Forelimb muscle (tissue), 1 donor: ENCODE measurements around the gene NRIP1. TPM values are rescaled to one million over a fixed set of nuclear protein-coding genes. Genes with fewer than 3 reads are reported as not detected.

Experiments used
- DNase-seq: peaks from one replicate; pipeline ENCODE4 v3.0.0-alpha.2; 2013; ENCODE audit warnings: low read depth
- polyA plus RNA-seq: library from polyadenylated mRNA; unstranded; fragments of 120-200 nt; gene quantifications from one replicate; pipeline ENCODE4 v1.2.1, GENCODE V29; 2013; ENCODE audit not compliant: insufficient read length

The NRIP1 gene
- polyA plus RNA-seq, 1 donor: 47.8 TPM

DNA sequence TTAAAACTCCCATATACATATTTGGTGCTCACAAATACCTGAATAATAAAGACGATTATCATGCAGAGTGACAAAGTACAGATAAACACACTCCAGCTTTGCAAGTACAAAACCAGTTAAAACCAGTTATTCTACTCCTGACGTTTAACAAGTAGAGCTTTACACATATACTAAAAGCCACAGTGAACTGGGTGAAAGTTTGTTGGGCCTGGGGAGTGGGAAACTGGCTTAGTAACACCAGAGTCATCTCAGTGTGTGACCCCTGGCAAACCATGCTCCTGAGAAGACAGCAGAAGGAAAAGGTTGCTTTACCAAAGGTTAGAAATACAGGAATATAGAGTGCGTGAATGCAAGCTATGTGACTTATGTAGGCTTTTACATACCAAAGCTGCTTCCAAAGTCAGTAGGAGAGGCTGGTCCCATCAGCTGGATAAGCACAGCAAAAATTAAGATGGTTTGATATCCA is 148.1 kb downstream of the NRIP1 start:
- no peak for DNase-seq

DNA sequence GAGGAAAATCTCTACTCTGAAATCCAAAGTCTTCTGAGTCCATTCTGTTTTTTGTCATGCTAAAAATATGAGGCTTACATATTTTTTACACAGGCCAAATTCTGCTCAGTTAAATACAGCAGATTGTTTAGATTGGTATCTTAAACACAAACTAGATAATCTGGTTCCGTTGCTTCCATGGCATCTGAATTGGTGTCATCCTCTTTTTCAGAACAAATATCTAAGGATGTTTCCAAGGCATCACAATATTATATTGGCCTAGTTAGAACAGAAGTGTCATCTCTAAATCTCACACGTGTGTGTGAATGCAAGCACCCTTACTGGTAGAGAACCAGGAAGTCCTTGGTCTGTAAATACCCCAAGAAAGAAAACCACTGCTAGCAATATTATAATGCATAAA is 151.2 kb downstream of the NRIP1 start:
- DNase-seq: no peak

DNA sequence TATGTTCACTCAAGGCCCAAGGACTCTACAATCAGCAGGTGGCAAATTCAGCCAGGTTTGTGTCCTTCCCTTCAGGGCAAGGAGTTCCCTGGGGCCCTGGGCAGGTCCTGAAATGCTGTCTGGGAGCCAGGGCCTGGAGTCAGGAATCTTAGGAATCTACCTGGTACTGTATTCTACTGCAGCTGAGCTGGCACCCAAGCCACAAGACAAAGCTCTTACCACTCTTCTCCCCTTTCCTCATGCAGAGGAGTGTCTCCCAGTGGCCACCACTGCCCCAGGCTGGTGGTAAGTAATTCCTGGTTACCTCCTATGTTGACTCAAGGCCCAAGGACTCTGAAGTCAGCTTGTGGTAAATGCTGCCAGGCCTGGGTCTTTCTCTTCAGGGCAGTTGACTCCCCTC is 153.4 kb downstream of the NRIP1 start:
- DNase-seq: no peak
